Stimulated activated naive CD8-positive, alpha-beta T cell treated with anti-CD3 and anti-CD28 coated beads, Interleukin-15, amount 100 ng/mL, for 72 hours (primary cell): ENCODE data around the gene LYSMD1.
"Not testable (repeated sequence)": the region's sequence is repeated elsewhere in the genome, so short reads cannot be mapped to it uniquely, and the experiment has no call there.

ENCODE experiments used
- ATAC-seq: fragments of 150-1000 bp; cut with Tn5 transposase; 2 replicates; pipeline ENCODE4 v1.10.0; 2021; ENCODE audit warnings: mild to moderate bottlenecking, moderate library complexity
- DNase-seq, 2 donors: peaks; one replicate each; pipeline ENCODE4 v3.0.0; 2021 to 2022
- H3K27ac Mint-ChIP-seq, 2 donors: one replicate each; pipeline ENCODE4 v1.8.0; 2022; ENCODE audit warnings: mild to moderate bottlenecking in 2 of 2, mixed read lengths in 2 of 2, moderate library complexity in 2 of 2
- H3K27me3 Mint-ChIP-seq: one replicate; pipeline ENCODE4 v1.8.0; 2022; ENCODE audit warnings: mixed read lengths
- H3K4me1 Mint-ChIP-seq: one replicate; pipeline ENCODE4 v1.8.0; 2022; ENCODE audit warnings: mild to moderate bottlenecking, mixed read lengths
- H3K4me3 Mint-ChIP-seq, 2 donors: one replicate each; pipeline ENCODE4 v1.8.0; 2022; ENCODE audit warnings: mild to moderate bottlenecking in 2 of 2, mixed read lengths in 2 of 2, moderate library complexity in 1 of 2
- H3K9me3 Mint-ChIP-seq, 2 donors: one replicate each; pipeline ENCODE4 v1.8.0; 2022; ENCODE audit warnings: mixed read lengths in 2 of 2

The LYSMD1 gene

GRCh38 chr1:151165738-151166504 is at the start of gene LYSMD1, which contains the start of gene SCNM1:
Gene LYSMD1 (minus strand): TSS chr1:151165902. CDS start chr1:151165258, 644 bp downstream.
Gene SCNM1 (plus strand): TSS chr1:151166144. CDS start chr1:151166153, 9 bp downstream.
- DNase-seq (peak; percentile 93 to 98), ATAC-seq (peak; percentile 95)
- no peaks in the 10 kb centered on the region for H3K9me3 Mint-ChIP-seq
- H3K27ac Mint-ChIP-seq: peak within 1 kb of the TSS; percentile 96 to 98
- H3K27me3 Mint-ChIP-seq: no peaks in the 10 kb centered on the region
- H3K4me3 Mint-ChIP-seq: peak within 1 kb of the TSS; percentile 89 to 94
- H3K4me1 Mint-ChIP-seq: peaks cover 67% of the 10 kb centered on the region

DNA sequence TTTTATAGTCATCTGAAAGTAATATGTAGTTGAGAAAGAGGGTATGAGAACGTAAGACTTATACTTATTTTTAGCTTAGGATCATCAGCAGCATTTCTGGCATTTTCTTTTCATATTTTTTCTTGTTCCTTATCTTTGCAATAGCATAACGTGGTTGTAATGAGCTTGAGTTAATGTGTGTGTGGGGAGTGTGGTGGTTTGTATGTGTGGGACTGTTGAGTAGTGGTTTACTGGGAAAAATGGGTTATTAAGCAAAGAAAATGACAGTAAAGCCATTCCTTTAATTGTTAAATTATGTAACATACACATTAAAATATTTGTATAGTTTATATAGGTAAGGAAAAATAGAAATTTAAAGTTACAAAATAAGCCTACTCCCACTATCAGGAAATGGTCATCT is 47.9 kb upstream of the LYSMD1 start:
- Mint-ChIP-seq H3K27ac (peak overlapping the region in 1 of 2 donors; percentile 11), H3K27me3 (no peaks in the 10 kb centered on the region), H3K4me3 (no peak overlapping the region), H3K9me3 (no peaks in the 10 kb centered on the region), H3K4me1 (peaks cover 40% of the 10 kb centered on the region)
- ATAC-seq: no peak
- no peak for DNase-seq

GRCh38 chr1:151211972-151212705 is 46.4 kb upstream of the LYSMD1 start:
- DNase-seq: no peak
- no peaks in the 10 kb centered on the region for H3K9me3 Mint-ChIP-seq
- peak overlapping the region in 1 of 2 donors; percentile 33 for H3K4me3 Mint-ChIP-seq
- H3K27ac Mint-ChIP-seq: peak overlapping the region; percentile 42 to 64
- ATAC-seq: no peak
- peaks cover 40% of the 10 kb centered on the region for H3K4me1 Mint-ChIP-seq
- H3K27me3 Mint-ChIP-seq: no peaks in the 10 kb centered on the region

GRCh38 chr1:151210830-151211229 is 45.1 kb upstream of the LYSMD1 start:
- H3K4me1 Mint-ChIP-seq: peaks cover 34% of the 10 kb centered on the region
- DNase-seq (no peak), ATAC-seq (no peak)
- no peaks in the 10 kb centered on the region for H3K27me3 Mint-ChIP-seq
- H3K9me3 Mint-ChIP-seq: no peaks in the 10 kb centered on the region
- H3K27ac Mint-ChIP-seq: peak overlapping the region in 1 of 2 donors; percentile 52
- H3K4me3 Mint-ChIP-seq: no peak overlapping the region

GRCh38 chr1:151205381-151205965 is 39.8 kb upstream of the LYSMD1 start:
- not testable (repeated sequence) for H3K9me3 Mint-ChIP-seq, H3K27me3 Mint-ChIP-seq, ATAC-seq, H3K27ac Mint-ChIP-seq, DNase-seq, H3K4me3 Mint-ChIP-seq
- H3K4me1 Mint-ChIP-seq: peaks cover 37% of the 10 kb centered on the region

- no peak for ATAC-seq
Observed at GRCh38 chr1:151199873-151200581, 34.3 kb upstream of the LYSMD1 start.

DNA sequence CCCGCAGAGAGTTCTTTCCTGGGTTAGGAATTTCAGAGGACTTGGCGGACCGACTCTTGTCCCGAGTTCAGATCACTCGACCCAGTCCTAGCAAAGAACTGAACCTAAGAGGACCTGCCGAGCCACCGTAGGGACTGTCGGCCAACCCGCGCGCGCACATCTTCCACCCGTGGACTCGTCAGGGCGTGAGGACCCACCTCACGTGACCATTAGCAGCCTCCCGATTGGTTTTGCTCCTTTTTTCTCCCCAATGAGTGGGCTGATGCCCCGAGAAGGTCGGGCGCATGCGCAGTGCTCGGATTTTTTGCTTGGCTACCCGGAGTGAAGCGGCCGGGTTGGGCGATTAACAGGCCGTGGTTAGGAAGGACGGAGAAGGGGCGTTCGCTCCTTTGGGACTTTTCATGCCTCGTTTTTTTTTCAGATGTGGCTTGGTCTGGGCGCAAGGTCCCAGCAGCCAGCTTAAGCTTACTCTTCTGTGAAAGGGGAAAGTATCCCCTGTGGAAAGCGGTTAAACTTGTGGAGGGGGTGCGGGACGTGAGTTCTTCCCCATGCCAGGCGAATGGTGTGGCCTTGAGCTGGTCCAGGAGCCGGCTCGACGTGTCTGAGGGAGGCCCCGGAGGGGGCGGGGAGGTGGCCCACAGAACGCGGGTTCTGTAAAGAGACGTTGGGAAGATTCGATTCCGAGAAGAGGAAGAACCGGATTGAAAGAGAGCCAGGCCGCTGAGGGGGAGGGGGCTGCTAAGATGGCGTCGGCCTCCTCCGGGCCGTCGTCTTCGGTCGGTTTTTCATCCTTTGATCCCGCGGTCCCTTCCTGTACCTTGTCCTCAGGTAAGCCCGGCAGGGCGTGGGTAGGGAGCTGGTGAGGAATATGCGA is 32.8 kb upstream of the LYSMD1 start, which contains the start of gene PIP5K1A:
PIP5K1A (plus strand) TSS at position 299 of the 874 bp plus-strand sequence; CDS start at position 744, 445 bp downstream.
- ATAC-seq (peak; percentile 95), DNase-seq (peak; percentile 96 to 97)
- Mint-ChIP-seq H3K9me3 (no peaks in the 10 kb centered on the region), H3K27ac (peak within 1 kb of the TSS; percentile 99), H3K27me3 (no peaks in the 10 kb centered on the region), H3K4me1 (peaks cover 49% of the 10 kb centered on the region), H3K4me3 (peak within 1 kb of the TSS; percentile 91 to 99)

More at GRCh38 chr1:151199873-151200581, 34.3 kb upstream of the LYSMD1 start:
- Mint-ChIP-seq H3K4me3 (peak overlapping the region; percentile 91 to 99), H3K27me3 (no peaks in the 10 kb centered on the region), H3K9me3 (no peaks in the 10 kb centered on the region), H3K27ac (peak overlapping the region in 1 of 2 donors; percentile 99), H3K4me1 (peaks cover 64% of the 10 kb centered on the region)
- no peak for DNase-seq

- Mint-ChIP-seq H3K27ac (peak overlapping the region; percentile 99), H3K4me1 (peaks cover 43% of the 10 kb centered on the region), H3K9me3 (no peaks in the 10 kb centered on the region), H3K27me3 (no peaks in the 10 kb centered on the region), H3K4me3 (peak overlapping the region; percentile 91 to 99)
- ATAC-seq (no peak), DNase-seq (no peak)
Observed at GRCh38 chr1:151197863-151198253, 32.2 kb upstream of the LYSMD1 start.

- Mint-ChIP-seq H3K27ac (peak overlapping the region in 1 of 2 donors; percentile 12), H3K27me3 (no peaks in the 10 kb centered on the region), H3K4me3 (peak overlapping the region; percentile 48 to 65), H3K4me1 (peaks cover 36% of the 10 kb centered on the region), H3K9me3 (no peaks in the 10 kb centered on the region)
- ATAC-seq (peak; percentile 44), DNase-seq (peak; percentile 27 to 56)
Observed at GRCh38 chr1:151196292-151196800, 30.6 kb upstream of the LYSMD1 start.

DNA sequence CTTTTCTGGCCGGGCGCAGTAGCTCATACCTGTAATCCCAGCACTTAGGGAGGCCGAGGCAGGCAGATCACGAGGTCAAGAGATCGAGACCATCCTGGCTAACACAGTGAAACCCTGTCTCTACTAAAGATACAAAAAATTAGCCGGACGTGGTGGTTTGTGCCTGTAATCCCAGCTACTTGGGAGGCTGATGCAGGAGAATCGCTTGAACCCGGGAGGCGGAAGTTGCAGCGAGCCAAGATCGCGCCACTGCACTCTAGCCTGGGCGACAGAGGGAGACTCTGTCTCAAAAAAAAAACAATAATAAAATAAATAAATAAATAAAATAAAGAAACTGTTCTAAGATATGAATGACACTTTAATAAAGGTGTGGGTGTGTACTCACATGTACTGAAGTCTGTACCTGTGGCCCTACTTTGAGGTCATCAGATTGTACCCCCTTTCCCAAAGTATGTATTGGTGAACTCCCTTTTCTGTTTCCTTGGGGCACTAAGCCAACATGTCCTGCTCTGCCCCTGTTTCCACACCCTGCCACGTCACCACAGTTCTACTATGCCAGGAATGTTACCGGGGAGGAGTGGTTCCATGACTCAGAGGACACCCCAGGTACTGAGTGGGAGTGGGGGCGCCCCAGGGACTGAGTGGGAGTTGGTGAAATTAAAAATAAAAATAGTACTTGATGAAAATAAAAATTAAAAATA is 29.3 kb upstream of the LYSMD1 start:
- H3K9me3 Mint-ChIP-seq, H3K27me3 Mint-ChIP-seq, ATAC-seq, H3K27ac Mint-ChIP-seq, H3K4me3 Mint-ChIP-seq, DNase-seq: not testable (repeated sequence)
- H3K4me1 Mint-ChIP-seq: peaks cover 38% of the 10 kb centered on the region

GRCh38 chr1:151193856-151194255 is 28.2 kb upstream of the LYSMD1 start:
- no peak for ATAC-seq
- Mint-ChIP-seq H3K9me3 (no peaks in the 10 kb centered on the region), H3K27ac (no peak overlapping the region), H3K27me3 (no peaks in the 10 kb centered on the region), H3K4me1 (peaks cover 31% of the 10 kb centered on the region), H3K4me3 (no peak overlapping the region)
- DNase-seq: no peak

- Mint-ChIP-seq H3K27me3 (no peaks in the 10 kb centered on the region), H3K27ac (no peak overlapping the region), H3K4me1 (peaks cover 35% of the 10 kb centered on the region), H3K9me3 (no peaks in the 10 kb centered on the region), H3K4me3 (no peak overlapping the region)
- DNase-seq (no peak), ATAC-seq (no peak)
Observed at GRCh38 chr1:151193304-151193703, 27.6 kb upstream of the LYSMD1 start.

DNA sequence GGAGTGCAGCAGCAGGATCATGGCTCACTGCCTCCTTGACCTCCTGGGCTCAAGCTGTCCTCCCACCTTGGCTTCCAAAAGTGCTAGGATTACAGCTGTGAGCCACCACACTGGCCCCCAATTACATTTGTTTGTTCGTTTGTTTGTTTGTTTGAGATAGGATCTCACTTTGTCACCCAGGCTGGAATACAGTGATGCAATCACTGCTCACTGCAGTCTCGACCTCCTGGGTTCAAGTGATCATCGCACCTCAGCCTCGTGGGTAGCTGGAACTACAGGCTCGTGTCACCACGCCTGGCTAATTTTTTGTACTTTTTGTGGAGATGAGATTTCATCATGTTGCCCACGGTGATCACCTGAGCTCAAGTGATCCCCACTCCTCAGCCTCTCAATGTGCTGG is 26.3 kb upstream of the LYSMD1 start:
- no peak for ATAC-seq
- Mint-ChIP-seq H3K9me3 (no peaks in the 10 kb centered on the region), H3K27ac (no peak overlapping the region), H3K4me1 (peaks cover 33% of the 10 kb centered on the region), H3K4me3 (no peak overlapping the region), H3K27me3 (no peaks in the 10 kb centered on the region)
- DNase-seq: no peak
